Activated CD4-positive, alpha-beta T cell treated with anti-CD3 and anti-CD28 coated beads, Interleukin-2, amount 50 U/mL, for 16 hours (primary cell): ENCODE measurements around the gene MTA1.

Experiments used
- DNase-seq: peaks from one replicate; pipeline ENCODE4 v3.0.0-alpha.2; 2020

The MTA1 gene

DNA sequence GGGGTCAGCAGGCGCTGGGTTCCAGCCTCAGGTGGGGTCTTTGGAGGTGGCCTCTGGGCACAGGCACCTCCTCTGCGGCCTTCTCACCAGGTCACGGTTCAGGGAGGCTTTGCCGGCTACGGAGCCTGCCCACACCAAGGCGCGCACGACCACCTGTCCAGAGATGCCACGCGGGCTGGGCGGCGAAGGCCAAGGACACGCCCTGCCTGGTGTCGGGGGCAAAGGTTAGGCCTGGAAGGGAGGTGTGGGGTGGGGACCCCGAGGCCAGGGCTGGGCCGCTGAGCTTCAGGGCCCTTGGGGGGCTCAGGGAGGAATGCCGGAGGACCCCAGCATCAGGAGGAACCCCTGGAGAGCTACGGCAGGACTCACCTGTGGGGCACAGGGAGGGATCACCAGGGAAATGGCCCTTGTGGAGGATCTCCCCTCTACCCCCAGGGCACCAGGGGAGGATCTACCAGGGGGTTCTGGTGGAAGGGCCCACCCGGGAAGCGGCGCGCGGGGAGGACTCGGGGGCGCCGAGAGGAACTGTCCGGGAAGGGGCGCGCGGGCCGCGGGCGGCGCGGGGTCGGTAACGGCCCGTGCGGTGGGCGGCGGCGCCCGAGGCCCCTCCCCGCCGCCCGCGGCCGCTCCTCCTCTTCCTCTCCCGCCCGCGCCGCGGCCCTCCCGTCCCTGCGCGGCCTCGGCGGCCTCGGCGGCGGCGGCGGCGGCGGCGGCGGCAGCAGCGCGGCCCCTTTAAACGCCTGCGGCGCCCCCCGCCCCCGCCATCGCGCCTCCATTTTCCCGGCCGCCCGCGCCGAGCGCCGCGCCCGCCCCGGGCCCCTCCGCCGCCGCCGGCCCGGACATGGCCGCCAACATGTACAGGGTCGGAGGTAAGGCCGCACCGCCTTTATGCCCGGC, at the start of gene MTA1:
MTA1 (plus strand) TSS at position 633 of the 897 bp plus-strand sequence; CDS start at position 842, 209 bp downstream.
- peak; percentile 30 for DNase-seq

DNA sequence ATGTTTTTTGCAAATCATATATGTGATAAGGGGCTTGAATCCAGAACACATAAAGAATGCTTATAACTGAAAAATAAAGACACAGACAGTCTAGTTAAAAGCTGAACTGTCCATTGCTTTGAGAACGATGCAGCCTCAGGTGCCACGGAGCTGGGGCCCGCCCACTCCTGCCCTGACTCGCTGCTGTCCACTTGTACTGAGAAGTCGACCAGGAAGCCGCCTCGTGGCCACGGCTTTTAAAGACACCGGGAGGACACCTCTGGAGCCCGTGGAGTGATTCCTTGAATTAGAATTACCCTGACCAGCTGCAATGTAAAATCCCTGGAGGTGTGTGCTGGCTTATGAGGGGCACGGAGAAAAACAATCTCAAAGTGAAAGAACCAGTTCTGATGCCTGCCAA, 45.2 kb upstream of the MTA1 start:
- DNase-seq: no peak

DNA sequence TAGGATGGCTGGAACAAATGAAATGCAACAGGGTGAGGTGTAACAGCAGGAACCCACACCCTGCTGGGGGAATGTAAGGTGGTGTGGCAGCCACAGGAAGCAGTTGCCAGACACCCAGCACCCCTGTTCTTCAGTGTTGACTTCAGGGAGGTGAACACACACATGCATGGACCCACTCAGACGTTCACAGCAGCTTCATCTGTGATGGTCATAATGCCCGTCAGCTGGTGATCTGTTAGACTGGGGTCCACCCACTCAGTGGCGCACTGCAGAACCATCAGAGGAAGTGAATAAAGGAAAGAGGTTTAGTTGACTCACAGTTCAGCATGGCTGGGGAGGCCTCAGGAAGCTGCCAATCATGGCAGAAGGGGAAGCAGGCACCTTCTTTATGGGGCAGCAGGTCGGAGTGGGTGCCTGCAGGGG, 44.0 kb upstream of the MTA1 start:
- peak; percentile 46 for DNase-seq

DNA sequence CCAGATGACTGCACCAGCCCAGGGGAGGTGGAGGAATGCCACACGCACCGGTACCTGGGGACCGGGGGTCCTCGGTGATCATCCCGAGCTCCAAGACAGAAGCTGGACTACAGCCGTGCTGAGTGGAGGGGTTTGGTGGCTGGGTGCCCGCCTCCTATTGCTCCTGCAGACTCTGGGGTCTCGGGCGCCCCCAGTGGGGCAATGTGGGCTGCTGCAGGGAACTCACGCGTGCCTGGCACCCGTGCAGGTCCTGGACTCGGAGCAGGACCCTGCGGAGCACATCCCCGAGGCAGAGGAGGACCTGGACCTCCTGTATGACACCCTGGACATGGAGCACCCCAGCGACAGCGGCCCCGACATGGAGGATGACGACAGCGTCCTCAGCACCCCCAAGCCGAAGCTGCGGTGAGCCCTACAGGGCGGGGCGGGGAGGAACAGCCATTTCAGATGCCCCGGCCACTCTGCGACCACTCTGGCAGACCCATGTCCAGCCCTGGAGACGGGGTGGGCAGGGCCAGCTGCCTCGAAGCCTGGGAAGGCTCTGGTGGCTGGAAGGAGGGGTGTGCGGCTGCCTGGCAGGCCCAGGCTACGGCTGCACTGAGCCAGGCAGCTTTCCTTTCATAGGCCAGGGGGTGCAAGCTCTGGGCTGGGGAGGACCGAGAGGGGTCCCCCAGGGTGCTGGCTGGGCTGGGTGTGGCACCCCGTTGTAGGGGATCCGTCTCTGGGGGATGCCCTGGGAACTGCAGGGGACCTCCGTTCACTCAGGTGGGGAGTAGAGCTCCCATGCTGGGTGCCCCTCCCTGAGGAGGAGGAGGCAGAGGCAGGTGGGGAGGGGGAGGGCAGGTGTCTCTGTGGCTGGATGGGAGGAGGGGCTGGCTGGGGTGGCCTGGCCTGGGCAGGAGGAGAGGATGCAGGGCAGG, 42.8 kb upstream of the MTA1 start:
- DNase-seq: no peak

DNA sequence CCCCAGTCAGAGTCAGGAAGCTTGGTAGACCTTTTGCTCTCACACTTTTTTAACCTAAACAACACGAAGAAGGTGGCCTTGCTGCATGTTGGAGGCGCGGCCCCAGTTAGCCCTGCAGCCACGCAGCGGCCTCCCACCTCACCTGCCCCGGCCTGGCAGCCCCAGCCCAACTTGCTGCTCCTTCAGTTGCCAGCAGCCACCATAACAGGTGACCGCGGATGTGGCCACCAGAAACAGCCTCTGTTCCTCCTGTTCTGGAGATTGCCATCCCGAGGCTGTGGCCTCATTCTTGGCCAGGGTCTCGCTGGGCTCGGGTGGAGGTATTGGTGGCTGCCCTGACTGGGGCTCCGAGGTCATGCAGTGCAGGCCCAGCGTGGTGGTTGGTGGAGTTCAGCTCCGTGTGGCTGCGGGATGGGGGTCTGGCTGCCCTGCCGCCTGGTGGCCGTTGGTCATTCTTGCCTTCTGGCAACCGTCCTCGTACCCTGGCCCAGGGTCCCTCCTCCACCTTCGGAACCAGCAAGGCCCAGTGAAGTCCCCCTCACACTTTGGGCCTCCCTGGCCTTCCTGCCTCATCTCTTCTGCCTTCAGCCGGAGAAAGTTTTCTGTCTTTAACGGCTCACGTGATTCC, 42.0 kb upstream of the MTA1 start:
- DNase-seq: no peak

DNA sequence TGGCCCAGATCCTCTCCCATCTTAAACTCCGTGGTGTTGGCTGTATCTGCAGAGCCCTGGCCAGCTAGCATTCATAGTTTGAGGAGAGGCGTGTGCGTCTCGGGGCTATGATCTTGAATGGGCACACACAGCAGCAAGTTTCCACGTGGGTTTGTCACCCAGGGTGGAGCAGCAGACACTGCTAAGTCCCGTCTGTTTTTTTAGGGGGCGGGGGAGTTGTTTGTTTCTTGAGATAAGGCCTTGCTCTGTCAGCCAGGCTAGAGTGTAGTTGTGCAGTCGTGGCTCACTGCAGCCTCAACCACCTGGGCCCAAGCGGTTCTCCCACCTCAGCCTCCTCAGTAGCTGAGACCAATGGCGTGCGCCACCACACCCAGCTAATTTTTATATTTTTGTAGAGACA, 41.4 kb upstream of the MTA1 start:
- DNase-seq: no peak

DNA sequence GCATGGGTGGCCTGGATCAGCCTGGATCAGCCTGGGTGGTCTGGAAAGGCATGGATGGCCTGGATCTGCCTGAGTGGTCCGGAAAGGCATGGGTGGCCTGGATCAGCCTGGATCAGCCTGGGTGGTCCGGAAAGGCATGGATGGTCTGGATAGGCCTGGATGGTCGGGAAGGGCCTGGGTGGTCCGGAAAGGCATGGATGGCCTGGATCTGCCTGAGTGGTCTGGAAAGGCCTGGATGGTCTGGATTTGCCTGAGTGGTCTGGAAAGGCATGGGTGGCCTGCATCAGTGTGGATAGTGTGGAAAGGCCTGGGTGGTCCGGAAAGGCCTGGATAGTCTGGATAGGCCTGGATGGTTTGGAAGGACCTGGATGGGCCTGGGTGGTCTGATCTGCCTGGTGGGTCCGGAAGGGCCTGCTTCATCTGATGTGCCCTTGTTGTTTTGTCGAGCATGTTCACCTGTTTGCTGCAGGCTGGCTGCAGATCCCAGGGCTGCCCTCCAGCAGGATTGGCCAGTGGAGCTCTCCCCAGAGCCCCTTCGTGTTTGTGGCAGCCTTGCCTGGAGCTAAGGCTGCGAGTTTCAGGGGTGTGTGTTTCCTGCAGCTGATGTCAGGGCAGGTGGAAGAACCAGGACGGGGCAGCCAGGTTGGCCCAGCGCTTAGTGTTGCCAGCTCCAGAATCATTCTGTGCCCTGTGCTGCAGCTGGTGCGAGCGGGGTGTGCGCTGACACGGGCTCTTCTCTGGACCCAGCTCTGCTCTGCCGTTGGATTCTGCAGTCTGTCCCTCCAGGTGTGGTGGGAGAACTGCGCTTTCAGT, 40.5 kb upstream of the MTA1 start:
- no peak for DNase-seq

DNA sequence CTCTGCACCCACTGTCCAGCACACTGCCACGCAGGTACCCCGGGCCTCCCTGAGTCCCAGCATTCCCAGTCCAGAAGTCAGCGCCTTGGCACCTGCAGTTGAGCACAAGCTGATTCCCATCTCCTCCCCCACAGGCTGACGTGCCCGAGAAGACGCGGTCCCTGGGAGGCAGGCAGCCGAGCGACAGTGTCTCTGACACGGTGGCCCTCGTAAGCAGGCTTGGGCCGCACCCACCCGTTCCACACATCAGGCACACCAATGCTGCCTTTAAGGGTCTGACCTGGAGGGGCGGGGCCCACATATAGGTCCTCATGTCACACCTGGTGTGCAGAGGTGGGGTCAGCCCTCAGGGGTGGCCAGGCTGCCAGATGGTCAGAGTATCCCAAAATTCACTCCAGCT, 39.7 kb upstream of the MTA1 start:
- DNase-seq: no peak

DNA sequence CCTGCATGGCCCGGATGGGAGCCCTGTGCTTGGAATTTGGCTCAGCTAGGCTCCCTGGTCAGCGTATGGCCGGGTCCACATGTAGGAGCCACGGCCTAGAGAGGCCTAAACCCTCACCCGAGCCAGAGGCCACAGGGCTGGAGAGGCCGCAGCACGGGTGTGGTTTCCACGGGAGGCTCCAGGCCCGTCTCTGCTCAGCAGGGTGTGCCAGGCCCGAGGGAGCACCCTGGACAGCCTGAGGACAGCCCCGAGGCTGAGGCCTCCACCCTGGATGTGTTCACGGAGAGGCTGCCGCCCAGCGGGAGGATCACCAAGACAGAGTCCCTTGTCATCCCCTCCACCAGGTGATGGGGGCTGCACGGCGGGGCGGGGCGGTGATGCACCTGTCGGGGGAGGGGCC, 38.9 kb upstream of the MTA1 start:
- DNase-seq: no peak

DNA sequence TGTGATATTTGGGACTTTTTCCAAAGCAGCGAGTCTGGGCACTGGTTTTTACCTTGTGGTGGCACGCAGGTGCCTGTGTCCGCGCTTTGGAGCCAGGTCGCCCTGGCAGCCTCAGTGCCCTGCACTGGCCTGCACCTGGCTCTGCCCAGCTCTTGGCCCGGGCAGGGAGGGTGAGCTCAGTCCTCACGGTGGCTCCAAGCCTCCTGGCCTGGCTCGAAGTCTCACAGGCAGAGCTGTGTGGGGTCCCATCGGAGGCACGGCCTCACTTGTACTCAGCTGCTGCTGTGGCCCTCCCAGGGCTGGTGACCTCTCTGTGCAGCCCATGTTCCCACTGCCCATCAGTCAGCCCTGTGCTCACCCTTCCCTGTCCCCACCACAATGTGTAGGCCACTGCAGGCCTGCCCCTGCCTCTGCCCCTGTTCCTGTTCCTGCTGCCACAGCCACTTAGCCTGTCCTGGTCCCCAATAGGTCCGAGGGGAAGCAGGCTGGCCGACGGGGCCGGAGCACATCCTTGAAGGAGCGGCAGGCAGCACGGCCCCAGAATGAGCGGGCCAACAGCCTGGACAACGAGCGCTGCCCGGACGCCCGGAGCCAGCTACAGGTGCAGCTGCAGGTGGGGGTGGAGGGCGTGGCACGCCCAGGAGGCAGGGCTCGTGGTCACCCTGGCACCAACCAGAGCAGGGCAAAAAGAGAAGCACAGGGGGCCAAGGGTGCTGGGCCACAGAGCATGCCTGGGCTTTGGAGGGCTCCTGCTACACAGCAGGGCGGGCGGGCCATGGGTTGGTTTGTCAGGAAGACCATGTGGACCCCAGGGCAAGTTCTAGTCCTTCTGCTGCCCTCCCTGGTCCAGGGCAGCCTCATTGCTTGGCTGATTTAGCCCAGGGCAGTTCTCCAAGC, 37.9 kb upstream of the MTA1 start:
- DNase-seq: no peak

DNA sequence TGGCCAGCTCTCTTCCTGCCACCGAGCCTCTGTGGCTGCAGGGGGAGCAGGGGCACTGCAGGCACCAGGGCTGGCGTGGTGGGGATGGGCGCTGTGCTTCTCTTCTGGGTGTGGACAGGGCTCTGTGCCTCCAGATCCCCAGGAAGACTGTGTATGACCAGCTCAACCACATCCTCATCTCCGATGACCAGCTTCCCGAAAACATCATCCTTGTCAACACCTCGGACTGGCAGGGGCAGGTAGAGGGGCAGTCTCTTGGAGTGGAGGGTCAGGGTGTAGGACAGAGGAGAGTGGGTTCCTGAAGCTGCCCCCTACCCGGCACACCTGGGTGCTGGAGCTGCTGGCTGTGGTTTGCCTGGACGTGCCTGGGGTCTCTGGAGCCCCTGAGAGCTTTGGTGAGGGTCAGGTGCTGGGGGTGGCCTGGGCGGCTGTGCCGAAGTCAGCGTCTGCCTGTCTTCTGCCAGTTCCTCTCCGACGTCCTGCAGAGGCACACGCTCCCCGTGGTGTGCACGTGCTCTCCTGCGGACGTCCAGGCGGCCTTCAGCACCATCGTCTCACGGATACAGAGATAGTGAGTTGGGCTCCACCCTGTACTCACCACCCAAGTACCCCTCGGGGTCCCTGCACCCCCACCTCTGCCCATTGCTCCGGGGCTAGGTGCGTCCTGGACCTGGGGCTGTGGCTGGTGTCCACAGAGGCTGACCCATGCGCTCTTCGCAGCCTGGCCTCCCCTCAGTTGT, 37.1 kb upstream of the MTA1 start:
- no peak for DNase-seq

DNA sequence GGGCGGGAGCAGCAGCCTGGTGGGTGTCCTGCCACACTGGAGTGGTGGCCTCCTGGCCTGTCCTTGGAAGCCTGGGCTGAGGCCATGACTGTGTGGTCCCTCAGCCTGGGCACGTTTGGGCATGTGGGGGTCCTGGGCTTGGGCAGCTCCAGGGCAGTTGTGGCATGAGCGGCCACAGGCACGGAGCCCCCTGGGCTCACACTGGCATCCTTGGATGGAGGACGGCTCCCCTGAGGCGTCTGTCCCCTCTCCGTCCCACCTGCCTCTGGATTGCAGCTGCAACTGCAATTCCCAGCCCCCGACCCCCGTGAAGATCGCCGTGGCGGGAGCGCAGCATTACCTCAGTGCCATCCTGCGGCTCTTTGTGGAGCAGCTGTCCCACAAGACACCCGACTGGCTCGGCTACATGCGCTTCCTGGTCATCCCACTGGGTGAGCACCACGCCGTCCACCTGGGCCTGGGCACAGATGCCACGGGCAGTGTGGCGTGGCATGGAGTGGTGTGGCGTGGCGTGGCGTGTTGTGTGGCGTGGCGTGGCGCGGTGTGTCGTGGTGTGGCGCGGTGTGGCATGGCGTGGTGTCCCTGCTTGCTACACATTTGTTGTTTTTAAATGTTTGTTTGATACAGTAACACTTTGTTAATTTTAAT, 36.4 kb upstream of the MTA1 start:
- no peak for DNase-seq

DNA sequence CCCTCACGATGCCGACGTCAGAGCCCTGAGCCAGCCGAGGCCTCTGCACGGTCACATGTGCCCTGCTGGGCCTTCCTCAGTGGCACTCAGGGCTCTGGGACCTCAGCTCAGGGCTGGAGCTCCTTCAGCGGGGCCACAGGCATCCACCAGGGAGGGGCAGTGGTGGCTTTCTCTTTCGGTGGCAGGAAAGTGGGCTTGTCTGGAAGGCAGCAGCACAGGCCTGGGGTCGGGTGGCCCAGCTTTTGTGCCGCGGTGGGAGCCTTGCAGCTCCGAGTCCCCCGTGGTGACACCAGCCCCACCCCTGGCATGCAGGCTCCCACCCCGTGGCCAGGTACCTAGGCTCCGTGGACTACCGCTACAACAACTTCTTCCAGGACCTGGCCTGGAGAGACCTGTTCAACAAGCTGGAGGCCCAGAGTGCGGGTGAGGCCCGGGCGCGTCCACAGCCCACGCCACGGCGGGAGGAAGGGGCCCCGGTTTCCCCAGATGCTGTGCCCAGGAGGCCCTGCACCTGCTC, 35.5 kb upstream of the MTA1 start:
- no peak for DNase-seq

DNA sequence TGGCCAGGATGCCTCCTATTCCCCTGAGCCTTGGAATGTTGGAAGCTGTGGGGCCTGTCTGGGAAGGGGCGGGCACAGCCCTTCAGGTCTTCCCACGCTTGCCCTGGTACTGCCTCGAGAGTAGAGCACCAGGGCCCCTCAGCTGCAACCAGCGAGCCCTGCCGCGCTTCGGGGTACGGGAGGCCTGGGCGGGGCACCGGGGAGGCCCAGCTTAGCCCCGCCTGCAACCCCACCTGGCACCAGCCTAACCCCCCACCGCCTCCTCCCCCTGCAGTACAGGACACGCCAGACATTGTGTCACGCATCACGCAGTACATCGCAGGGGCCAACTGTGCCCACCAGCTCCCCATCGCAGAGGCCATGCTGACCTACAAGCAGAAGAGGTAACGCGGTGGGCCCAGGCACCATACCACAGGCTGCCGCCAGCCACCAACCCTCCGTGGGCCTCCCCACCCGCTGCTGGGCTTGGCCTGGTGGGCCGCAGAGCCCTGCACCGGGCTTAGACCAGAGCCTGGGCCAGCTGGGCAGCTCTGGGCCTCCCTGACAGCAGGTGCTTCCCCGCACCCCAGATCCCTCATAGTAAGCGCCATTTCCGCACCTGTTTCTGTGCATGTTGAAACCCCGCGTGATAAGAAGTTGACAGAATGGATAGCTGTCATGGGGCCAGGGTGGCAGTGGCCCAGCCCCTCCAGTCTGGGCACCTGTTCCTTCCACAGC, 34.9 kb upstream of the MTA1 start:
- no peak for DNase-seq

DNA sequence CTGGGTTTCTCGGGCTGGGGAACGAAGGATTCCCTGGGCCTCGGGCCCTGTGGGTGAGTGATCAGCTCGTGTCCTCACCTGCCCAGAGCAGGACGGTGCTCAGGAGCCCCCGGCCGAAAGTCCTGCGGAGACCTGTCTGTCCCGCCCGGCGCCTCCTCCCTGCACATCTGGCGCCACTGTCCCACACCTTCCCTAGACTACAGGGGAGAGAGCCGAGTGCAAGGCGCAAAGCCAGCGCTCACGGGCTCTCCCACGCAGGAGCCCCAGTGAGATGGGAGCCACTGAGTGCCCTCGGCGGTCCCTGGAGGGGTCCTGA, 34.3 kb upstream of the MTA1 start:
- DNase-seq: no peak

DNA sequence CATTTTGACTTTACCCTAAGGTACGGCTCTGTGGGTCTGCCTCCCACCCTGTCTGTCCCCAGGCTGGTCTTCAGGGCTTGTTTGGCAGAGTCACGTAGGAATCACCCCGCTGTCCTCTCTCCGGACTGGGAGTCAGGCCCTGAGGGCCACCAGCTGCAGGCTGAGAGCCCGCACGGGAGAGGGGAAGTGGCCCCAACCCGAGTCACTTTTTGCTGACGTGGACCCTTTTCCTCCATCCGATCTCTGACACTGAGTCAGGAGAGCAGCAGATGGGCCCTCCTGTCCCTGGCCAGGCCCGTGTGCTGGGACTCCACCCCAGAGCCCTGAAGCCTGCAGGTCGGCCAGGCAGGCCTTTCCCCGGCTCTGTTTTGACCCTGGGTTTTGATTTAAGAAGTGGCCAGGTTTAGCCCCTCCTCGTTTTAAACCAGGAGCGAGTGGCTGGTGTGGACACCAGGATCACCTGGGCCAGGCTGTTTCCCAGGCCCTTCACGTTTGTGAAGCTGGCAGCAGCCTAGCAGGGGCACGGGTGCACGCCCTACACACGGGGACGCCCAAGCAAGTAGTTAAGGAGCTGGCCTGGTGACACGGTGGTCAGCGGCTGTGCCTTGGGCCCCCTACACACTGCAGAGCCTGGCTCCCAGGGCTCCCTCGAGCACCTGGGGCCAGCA, 33.8 kb upstream of the MTA1 start:
- DNase-seq: no peak

DNA sequence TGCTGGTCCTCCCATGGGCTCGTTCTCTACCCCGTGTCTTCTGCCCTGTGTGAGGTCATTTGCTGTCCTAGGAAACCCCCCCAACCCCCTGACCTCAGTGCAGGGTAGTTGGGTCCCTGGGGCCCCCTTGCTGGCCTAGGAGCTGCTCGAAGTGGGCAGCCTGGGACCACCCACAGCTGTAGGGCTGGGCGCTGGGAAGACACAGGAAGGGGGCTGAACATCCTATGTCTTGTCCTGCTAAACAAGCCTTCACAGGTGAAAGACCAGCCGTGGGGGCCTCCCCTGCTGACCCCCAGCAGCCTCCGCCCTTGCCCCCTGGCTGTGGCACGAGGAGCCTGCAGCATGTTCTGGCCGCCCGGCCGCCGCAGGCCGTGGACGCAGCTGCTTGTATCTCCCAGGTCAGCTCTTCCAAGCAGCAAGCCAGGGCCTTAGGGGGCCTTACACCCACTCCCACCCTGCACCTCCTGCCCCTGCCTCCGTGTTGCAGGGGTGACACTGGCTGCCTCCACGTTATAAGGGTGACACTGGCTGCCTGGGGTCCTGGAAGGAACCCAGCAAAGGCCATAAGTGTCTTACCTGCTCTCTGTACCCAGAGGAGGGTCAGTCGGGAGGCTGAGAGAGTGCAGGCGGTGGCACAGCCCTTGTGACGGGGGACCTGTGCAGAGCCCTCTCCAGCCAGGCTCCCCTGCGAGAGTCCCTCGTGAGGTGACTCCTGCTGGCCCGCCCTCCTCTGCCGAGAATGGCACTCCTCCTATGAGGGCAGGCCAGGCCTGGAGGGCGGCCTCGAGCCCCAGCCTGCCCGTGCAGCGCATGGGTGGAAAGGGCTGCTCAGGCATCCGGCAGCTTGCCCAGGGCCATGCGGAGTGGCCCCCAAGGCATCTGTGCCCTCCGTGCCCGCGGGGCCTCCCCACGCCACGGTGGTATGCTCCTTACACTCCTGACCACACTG, 32.8 kb upstream of the MTA1 start:
- DNase-seq: no peak

DNA sequence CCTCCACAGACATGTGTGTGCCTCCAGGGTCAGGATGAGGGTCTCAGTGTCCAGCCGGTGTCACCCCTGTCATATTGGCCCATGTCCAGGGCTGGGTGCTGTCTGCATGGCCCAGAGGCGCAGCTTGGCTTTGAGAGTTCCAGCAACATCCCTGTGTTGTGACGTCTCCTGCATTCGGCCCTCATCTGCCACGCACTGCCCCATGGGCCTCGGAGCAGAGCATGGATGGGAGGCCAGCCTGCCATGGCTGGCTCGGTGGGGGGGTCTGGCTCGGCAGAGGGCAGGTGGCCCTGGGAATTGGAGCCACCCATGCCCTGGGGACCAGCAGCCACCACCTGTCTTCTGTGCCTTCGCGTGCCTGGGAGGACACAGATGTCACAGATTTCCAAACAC, 32.1 kb upstream of the MTA1 start:
- no peak for DNase-seq
